ENCODE results near the gene DLG2. TPM values are rescaled to one million over a fixed set of nuclear protein-coding genes. Genes with fewer than 3 reads are reported as not detected.

The DLG2 gene
- total and polyA plus RNA-seq, 2 of the 8 experiments (the other 6 are each of a cell fraction or from before 2014, with no cell fraction given): 1.7 to 14.3 TPM

GRCh38 chr11:85359859-85360258, 267.3 kb downstream of the DLG2 start:
- H4K8ac ChIP-seq (ENCODE audit: extremely low read depth, insufficient read depth, low read length): no peak overlapping the region
- H3K4me3 ChIP-seq (ENCODE audit: extremely low read depth in 1 of 4, insufficient read depth in 2 of 4, low read depth in 3 of 4, low read length in 4 of 4): no peak overlapping the region
- WGBS, 2 experiments (ENCODE audit: extremely low coverage in 1 of 2, insufficient coverage in 1 of 2, insufficient read length in 1 of 2, insufficient replicate concordance in 2 of 2, low coverage in 1 of 2, low lambda C conversion rate in 2 of 2, missing lambda C conversion rate in 1 of 2): 88% methylated on average over 6 of the region's 6 CpGs; no CpG with 5 or more reads in 1 of the 2 experiments

More at GRCh38 chr11:85359859-85360258, 267.3 kb downstream of the DLG2 start:
- H3K4me1 ChIP-seq (replicated peaks in 1 of 4; ENCODE audit: control insufficient read depth in 3 of 4, insufficient read depth in 4 of 4, low read length in 3 of 4): no peaks in the 10 kb centered on the region
- H2BK15ac ChIP-seq (ENCODE audit: low read length): no peak overlapping the region
- H3K18ac ChIP-seq (ENCODE audit: extremely low read depth, low read length): no peak overlapping the region
- no peak overlapping the region for H2BK20ac ChIP-seq (ENCODE audit: low read length)
- no peak overlapping the region for H2AFZ ChIP-seq (ENCODE audit: low read length)
- H2BK5ac ChIP-seq (ENCODE audit: low read depth, low read length): no peak overlapping the region
- FAIRE-seq (no peak), DNase-seq (ENCODE audit: low read depth in 1 of 2, low spot score in 2 of 2) (no peak)
- no peak overlapping the region for H4K5ac ChIP-seq (ENCODE audit: insufficient read length, low read depth, low read length)
- no peaks in the 10 kb centered on the region for H3K23me2 ChIP-seq (ENCODE audit: low read depth, low read length)
- H3K79me1 ChIP-seq (ENCODE audit: low read depth, low read length): no peaks in the 10 kb centered on the region
- H3K9me3 ChIP-seq (ENCODE audit: insufficient read depth in 2 of 2, low read depth in 1 of 2, low read length in 1 of 2): no peaks in the 10 kb centered on the region
- no peak overlapping the region for H3K9ac ChIP-seq (replicated peaks in 1 of 4; ENCODE audit: extremely low read depth in 1 of 4, low read depth in 3 of 4, low read length in 3 of 4)
- H3K79me2 ChIP-seq (ENCODE audit: control insufficient read depth in 1 of 2, insufficient read depth in 2 of 2, low read length in 2 of 2): no peaks in the 10 kb centered on the region
- H3K14ac ChIP-seq (ENCODE audit: insufficient read length): no peak overlapping the region
- no peak overlapping the region for H4K91ac ChIP-seq (replicated peaks; ENCODE audit: insufficient read length, low read length)
- ChIA-PET CTCF (ENCODE audit: partially characterized antibody) (interaction anchor here (1.0 to 1.1 kb wide), 2 partner anchors 178 to 181 kb away, joined by 3 to 4 read pairs; no protein-coding TSS in a partner anchor), POLR2A (ENCODE audit: partially characterized antibody) (interaction anchor here (0.6 kb wide), 1 partner anchor 26 kb away, joined by 3 read pairs; no protein-coding TSS in a partner anchor)
- no peaks in the 10 kb centered on the region for H3K27me3 ChIP-seq (replicated peaks in 1 of 4; ENCODE audit: control insufficient read depth in 3 of 4, extremely low read depth in 1 of 4, insufficient read depth in 3 of 4, low read length in 3 of 4)
- TF ChIP-seq EZH2 (IDR thresholded peaks at IDR 0.05; ENCODE audit: low read depth, low read length, severe bottlenecking) (no peak), KDM1A (IDR thresholded peaks at IDR 0.05; ENCODE audit: borderline replicate concordance, low read length) (no peak), SIN3A (conservative IDR thresholded peaks at IDR 0.05 in 1 of 2, IDR thresholded peaks at IDR 0.05 in 1 of 2; ENCODE audit: low read depth in 1 of 2, low read length in 2 of 2) (no peak), RAD21 (IDR thresholded peaks at IDR 0.05 in 1 of 2, conservative IDR thresholded peaks at IDR 0.05 in 1 of 2; ENCODE audit: low read depth in 2 of 2, low read length in 2 of 2) (no peak), E2F6 (IDR thresholded peaks at IDR 0.05) (no peak), NRF1 (IDR thresholded peaks at IDR 0.05; ENCODE audit: low read depth, low read length) (no peak), RXRA (IDR thresholded peaks at IDR 0.05; ENCODE audit: insufficient read depth, low read depth, low read length) (no peak), PHF8 (conservative IDR thresholded peaks at IDR 0.05; ENCODE audit: low read depth, low read length) (no peak), SP2 (IDR thresholded peaks at IDR 0.05; ENCODE audit: low read length) (no peak), POLR2AphosphoS5 (IDR thresholded peaks at IDR 0.05; ENCODE audit: low read depth, low read length) (no peak), SIRT6 (IDR thresholded peaks at IDR 0.05; ENCODE audit: low read length) (no peak), EGR1 (IDR thresholded peaks at IDR 0.05; ENCODE audit: borderline replicate concordance, low read depth, low read length) (no peak)
- no peak overlapping the region for H2BK120ac ChIP-seq (replicated peaks; ENCODE audit: low read depth, low read length)
- no peak overlapping the region for H3K56ac ChIP-seq (replicated peaks; ENCODE audit: insufficient read length, low read depth, low read length)
- no peak overlapping the region for H3K23ac ChIP-seq (ENCODE audit: insufficient read length)
- no peak overlapping the region for H3K4me2 ChIP-seq (ENCODE audit: insufficient read depth in 1 of 2, low read depth in 2 of 2, low read length in 2 of 2)
- H2AK5ac ChIP-seq (ENCODE audit: low read depth, low read length): no peak overlapping the region
- no peak overlapping the region for H3K27ac ChIP-seq (ENCODE audit: low read depth, low read length)
- no peaks in the 10 kb centered on the region for H4K20me1 ChIP-seq (replicated peaks in 1 of 2; ENCODE audit: control insufficient read depth in 1 of 2, insufficient read depth in 2 of 2, low read length in 2 of 2)
- H3K36me3 ChIP-seq (ENCODE audit: control insufficient read depth in 2 of 4, insufficient read depth in 4 of 4, low read length in 3 of 4): no peaks in the 10 kb centered on the region
- no peak overlapping the region for H3K4ac ChIP-seq (replicated peaks; ENCODE audit: insufficient read length, low read depth, low read length)
- no peak overlapping the region for H2BK12ac ChIP-seq (ENCODE audit: low read depth, low read length)
